GM12878 (cell line): ENCODE measurements around the gene OR6T1. TPM values are rescaled to one million over a fixed set of nuclear protein-coding genes. Genes with fewer than 3 reads are reported as not detected.

ENCODE experiments used
- BCL11A ChIP-seq: IDR thresholded peaks from 2 replicates; pipeline ENCODE4 v1.6.1; 2011; ENCODE audit warnings: low read depth, low read length
- CBX3 ChIP-seq: fragments of 200-600 bp; sonication (generic); IDR thresholded peaks from 2 replicates; pipeline ENCODE4 v1.6.1; 2016; ENCODE audit warnings: low read depth, borderline replicate concordance
- DPF2 ChIP-seq: fragments of 450-650 bp; IDR thresholded peaks from 2 replicates; pipeline ENCODE4 v1.6.1; 2017; ENCODE audit warnings: mild to moderate bottlenecking
- FOXM1 ChIP-seq: IDR thresholded peaks from 2 replicates; pipeline ENCODE4 v1.6.1; 2012; ENCODE audit warnings: low read depth, mild to moderate bottlenecking, inconsistent platforms, low read length, moderate library complexity
- GATAD2B ChIP-seq: fragments of 450-650 bp; conservative IDR thresholded peaks from 2 replicates; pipeline ENCODE4 v1.6.1; 2017; ENCODE audit warnings: low read depth, mild to moderate bottlenecking, moderate library complexity
- HDAC2 ChIP-seq: fragments of 200-600 bp; sonication (generic); IDR thresholded peaks from 2 replicates; pipeline ENCODE4 v1.6.1; 2017
- IKZF2 ChIP-seq, 2 experiments: fragments of 450-650 bp; IDR thresholded peaks; 2 replicates each; pipeline ENCODE4 v1.6.1; 2017; ENCODE audit warnings: mild to moderate bottlenecking in 2 of 2, moderate library complexity in 2 of 2
- KAT2A ChIP-seq: conservative IDR thresholded peaks from 2 replicates; pipeline ENCODE4 v1.6.1; 2011; ENCODE audit warnings: low read depth, low read length; ENCODE audit not compliant: control insufficient read depth
- MEF2A ChIP-seq: IDR thresholded peaks from 2 replicates; pipeline ENCODE4 v1.6.1; 2011; ENCODE audit warnings: low read depth, mild to moderate bottlenecking, low read length, moderate library complexity; ENCODE audit not compliant: insufficient read depth
- NBN ChIP-seq: fragments of 450-650 bp; IDR thresholded peaks from 2 replicates; pipeline ENCODE4 v1.6.1; 2016
- NR2F1 ChIP-seq: fragments of 450-650 bp; conservative IDR thresholded peaks from 2 replicates; pipeline ENCODE4 v1.6.1; 2017; ENCODE audit warnings: mild to moderate bottlenecking
- RUNX3 ChIP-seq: IDR thresholded peaks from 2 replicates; pipeline ENCODE4 v1.6.1; 2012; ENCODE audit warnings: low read length, inconsistent platforms
- SMAD1 ChIP-seq: fragments of 450-650 bp; IDR thresholded peaks from 2 replicates; pipeline ENCODE4 v1.6.1; 2018; ENCODE audit warnings: mild to moderate bottlenecking, low read depth; ENCODE audit not compliant: partially characterized antibody
- SMC3 ChIP-seq: IDR thresholded peaks from 2 replicates; pipeline ENCODE4 v1.6.1; 2011; ENCODE audit warnings: low read length, improper control_type of control experiment, borderline replicate concordance
- SREBF1 ChIP-seq: IDR thresholded peaks from 2 replicates; pipeline ENCODE4 v1.6.1; 2012; ENCODE audit warnings: mild to moderate bottlenecking, low read length
- ZNF274 ChIP-seq: IDR thresholded peaks from one replicate; pipeline ENCODE4 v1.8.0; 2011; ENCODE audit not compliant: insufficient read length, insufficient read depth
- polyA plus RNA-seq, 11 experiments: library from polyadenylated mRNA; depleted of rRNA in 4 of 11; unstranded in 6 of 11; stranded (reverse) in 5 of 11; fragments of >200 nt; fragmentation: Nextera tagmentation in 4 of 11; fragmentation: Illumina TruSeq in 1 of 11; extraction: Ambion mirVana in 4 of 11; extraction: Trizol in 1 of 11; gene quantifications; 1 replicate in 1 of 11; 2 replicates in 10 of 11; pipeline versions ENCODE4 v1.2.1 to v1.2.3, GENCODE V29; 2011 to 2016; ENCODE audit warnings: inconsistent platforms in 2 of 11, missing spikeins in 2 of 11, low read depth in 1 of 11
- total RNA-seq, 4 experiments: library from RNA; depleted of rRNA in 3 of 4; stranded (reverse); fragments of >200 nt in 3 of 4; fragmentation: Illumina TruSeq in 1 of 4; extraction: Trizol in 1 of 4; gene quantifications; 2 replicates each; pipeline versions ENCODE4 v1.2.1 to v1.2.3, GENCODE V29; 2013 to 2021
- TF ChIP-seq, protein P1 (sequence below): fragments of 450-650 bp; IDR thresholded peaks from 2 replicates; pipeline ENCODE4 v1.6.1; 2017; ENCODE audit warnings: mild to moderate bottlenecking
- TF ChIP-seq, protein P2 (sequence below): fragments of 450-650 bp; IDR thresholded peaks from 2 replicates; pipeline ENCODE4 v1.6.1; 2016; ENCODE audit warnings: mild to moderate bottlenecking
- TF ChIP-seq, protein P3 (sequence below): fragments of 450-650 bp; IDR thresholded peaks from 2 replicates; pipeline ENCODE4 v1.6.1; 2017; ENCODE audit warnings: low read depth, mild to moderate bottlenecking, moderate library complexity
- TF ChIP-seq, protein P4 (sequence below): fragments of 450-650 bp; formaldehyde crosslinking; IDR thresholded peaks from 2 replicates; pipeline ENCODE4 v1.4.0; 2020; ENCODE audit warnings: mild to moderate bottlenecking, moderate library complexity
- TF ChIP-seq, protein P5 (sequence below): IDR thresholded peaks from 2 replicates; pipeline ENCODE4 v1.6.1; 2011; ENCODE audit warnings: borderline replicate concordance, low read depth, mild to moderate bottlenecking, moderate library complexity, low read length; ENCODE audit not compliant: insufficient read depth, poor library complexity, severe bottlenecking

The OR6T1 gene
- total and polyA plus RNA-seq, 10 of the 15 experiments (the other 5 are each of a cell fraction or from before 2014, with no cell fraction given) = not detected

DNA sequence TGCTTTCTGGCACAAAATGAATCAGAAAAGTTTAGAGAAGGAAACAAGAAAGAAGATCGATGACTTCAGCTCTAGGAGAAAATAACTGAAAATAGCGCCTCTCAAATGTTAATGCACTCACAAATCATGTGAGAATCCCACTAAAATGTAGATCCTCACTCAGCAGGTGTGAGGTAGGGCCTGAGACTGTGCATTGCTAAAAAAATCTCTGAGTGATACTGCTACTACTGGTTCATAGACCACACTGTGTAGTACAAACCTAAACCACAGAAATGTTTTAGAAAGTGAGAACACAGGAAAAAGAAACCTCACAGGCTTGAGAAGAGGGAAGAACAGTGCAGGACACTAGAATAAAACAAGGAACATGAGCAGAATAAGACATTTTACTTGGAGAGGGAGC, 39.7 kb downstream of the OR6T1 start (continued):
- TF ChIP-seq, protein P1, sequence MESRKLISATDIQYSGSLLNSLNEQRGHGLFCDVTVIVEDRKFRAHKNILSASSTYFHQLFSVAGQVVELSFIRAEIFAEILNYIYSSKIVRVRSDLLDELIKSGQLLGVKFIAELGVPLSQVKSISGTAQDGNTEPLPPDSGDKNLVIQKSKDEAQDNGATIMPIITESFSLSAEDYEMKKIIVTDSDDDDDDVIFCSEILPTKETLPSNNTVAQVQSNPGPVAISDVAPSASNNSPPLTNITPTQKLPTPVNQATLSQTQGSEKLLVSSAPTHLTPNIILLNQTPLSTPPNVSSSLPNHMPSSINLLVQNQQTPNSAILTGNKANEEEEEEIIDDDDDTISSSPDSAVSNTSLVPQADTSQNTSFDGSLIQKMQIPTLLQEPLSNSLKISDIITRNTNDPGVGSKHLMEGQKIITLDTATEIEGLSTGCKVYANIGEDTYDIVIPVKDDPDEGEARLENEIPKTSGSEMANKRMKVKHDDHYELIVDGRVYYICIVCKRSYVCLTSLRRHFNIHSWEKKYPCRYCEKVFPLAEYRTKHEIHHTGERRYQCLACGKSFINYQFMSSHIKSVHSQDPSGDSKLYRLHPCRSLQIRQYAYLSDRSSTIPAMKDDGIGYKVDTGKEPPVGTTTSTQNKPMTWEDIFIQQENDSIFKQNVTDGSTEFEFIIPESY = no peak
- TF ChIP-seq, protein P2, sequence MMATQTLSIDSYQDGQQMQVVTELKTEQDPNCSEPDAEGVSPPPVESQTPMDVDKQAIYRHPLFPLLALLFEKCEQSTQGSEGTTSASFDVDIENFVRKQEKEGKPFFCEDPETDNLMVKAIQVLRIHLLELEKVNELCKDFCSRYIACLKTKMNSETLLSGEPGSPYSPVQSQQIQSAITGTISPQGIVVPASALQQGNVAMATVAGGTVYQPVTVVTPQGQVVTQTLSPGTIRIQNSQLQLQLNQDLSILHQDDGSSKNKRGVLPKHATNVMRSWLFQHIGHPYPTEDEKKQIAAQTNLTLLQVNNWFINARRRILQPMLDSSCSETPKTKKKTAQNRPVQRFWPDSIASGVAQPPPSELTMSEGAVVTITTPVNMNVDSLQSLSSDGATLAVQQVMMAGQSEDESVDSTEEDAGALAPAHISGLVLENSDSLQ = no peak
- TF ChIP-seq DPF2 = no peak
- TF ChIP-seq IKZF2 (IDR thresholded peaks at IDR 0.05) = peak in 1 of 2 experiments; percentile 17; a peak in 2 of 4 replicates
- TF ChIP-seq NR2F1 = no peak
- TF ChIP-seq, protein P3, sequence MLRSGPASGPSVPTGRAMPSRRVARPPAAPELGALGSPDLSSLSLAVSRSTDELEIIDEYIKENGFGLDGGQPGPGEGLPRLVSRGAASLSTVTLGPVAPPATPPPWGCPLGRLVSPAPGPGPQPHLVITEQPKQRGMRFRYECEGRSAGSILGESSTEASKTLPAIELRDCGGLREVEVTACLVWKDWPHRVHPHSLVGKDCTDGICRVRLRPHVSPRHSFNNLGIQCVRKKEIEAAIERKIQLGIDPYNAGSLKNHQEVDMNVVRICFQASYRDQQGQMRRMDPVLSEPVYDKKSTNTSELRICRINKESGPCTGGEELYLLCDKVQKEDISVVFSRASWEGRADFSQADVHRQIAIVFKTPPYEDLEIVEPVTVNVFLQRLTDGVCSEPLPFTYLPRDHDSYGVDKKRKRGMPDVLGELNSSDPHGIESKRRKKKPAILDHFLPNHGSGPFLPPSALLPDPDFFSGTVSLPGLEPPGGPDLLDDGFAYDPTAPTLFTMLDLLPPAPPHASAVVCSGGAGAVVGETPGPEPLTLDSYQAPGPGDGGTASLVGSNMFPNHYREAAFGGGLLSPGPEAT = no peak
- TF ChIP-seq SMAD1 = no peak
- TF ChIP-seq CBX3 = no peak
- TF ChIP-seq SMC3 = no peak
- TF ChIP-seq BCL11A = no peak
- TF ChIP-seq MEF2A = 0 out of 2 replicates have a peak, but pooled peaks have one; percentile 12
- TF ChIP-seq GATAD2B = no peak
- no peak for TF ChIP-seq HDAC2
- TF ChIP-seq RUNX3 = peak; percentile 94
- TF ChIP-seq FOXM1 = 0 out of 2 replicates have a peak, but pooled peaks have one; percentile 42
- TF ChIP-seq, protein P4, sequence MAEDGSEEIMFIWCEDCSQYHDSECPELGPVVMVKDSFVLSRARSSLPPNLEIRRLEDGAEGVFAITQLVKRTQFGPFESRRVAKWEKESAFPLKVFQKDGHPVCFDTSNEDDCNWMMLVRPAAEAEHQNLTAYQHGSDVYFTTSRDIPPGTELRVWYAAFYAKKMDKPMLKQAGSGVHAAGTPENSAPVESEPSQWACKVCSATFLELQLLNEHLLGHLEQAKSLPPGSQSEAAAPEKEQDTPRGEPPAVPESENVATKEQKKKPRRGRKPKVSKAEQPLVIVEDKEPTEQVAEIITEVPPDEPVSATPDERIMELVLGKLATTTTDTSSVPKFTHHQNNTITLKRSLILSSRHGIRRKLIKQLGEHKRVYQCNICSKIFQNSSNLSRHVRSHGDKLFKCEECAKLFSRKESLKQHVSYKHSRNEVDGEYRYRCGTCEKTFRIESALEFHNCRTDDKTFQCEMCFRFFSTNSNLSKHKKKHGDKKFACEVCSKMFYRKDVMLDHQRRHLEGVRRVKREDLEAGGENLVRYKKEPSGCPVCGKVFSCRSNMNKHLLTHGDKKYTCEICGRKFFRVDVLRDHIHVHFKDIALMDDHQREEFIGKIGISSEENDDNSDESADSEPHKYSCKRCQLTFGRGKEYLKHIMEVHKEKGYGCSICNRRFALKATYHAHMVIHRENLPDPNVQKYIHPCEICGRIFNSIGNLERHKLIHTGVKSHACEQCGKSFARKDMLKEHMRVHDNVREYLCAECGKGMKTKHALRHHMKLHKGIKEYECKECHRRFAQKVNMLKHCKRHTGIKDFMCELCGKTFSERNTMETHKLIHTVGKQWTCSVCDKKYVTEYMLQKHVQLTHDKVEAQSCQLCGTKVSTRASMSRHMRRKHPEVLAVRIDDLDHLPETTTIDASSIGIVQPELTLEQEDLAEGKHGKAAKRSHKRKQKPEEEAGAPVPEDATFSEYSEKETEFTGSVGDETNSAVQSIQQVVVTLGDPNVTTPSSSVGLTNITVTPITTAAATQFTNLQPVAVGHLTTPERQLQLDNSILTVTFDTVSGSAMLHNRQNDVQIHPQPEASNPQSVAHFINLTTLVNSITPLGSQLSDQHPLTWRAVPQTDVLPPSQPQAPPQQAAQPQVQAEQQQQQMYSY (CRISPR knock-in tag) = no peak
- TF ChIP-seq NBN = no peak
- TF ChIP-seq SREBF1 = no peak
- no peak for TF ChIP-seq KAT2A
- TF ChIP-seq, protein P5, sequence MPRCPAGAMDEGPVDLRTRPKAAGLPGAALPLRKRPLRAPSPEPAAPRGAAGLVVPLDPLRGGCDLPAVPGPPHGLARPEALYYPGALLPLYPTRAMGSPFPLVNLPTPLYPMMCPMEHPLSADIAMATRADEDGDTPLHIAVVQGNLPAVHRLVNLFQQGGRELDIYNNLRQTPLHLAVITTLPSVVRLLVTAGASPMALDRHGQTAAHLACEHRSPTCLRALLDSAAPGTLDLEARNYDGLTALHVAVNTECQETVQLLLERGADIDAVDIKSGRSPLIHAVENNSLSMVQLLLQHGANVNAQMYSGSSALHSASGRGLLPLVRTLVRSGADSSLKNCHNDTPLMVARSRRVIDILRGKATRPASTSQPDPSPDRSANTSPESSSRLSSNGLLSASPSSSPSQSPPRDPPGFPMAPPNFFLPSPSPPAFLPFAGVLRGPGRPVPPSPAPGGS = no peak
- no peak for TF ChIP-seq ZNF274
